ENCODE measurements around the gene FAT4.

Gene FAT4

GRCh38 chr4:125331116-125331515, 16.4 kb downstream of the FAT4 start:
- H3K36me3 Mint-ChIP-seq: no peaks in the 10 kb centered on the region
- H3K4me3 Mint-ChIP-seq: no peak overlapping the region
- DNase-seq (ENCODE audit: low spot score in 2 of 2) (no peak), ATAC-seq (ENCODE audit: low read depth) (no peak)
- no peak overlapping the region for H3K27ac Mint-ChIP-seq
- H3K9me3 Mint-ChIP-seq: no peaks in the 10 kb centered on the region
- H3K27me3 Mint-ChIP-seq: no peaks in the 10 kb centered on the region
- no peaks in the 10 kb centered on the region for H3K4me1 Mint-ChIP-seq

GRCh38 chr4:125334926-125335325, 20.2 kb downstream of the FAT4 start:
- no peak overlapping the region for H3K4me3 Mint-ChIP-seq
- DNase-seq (ENCODE audit: low spot score in 2 of 2) (no peak), ATAC-seq (ENCODE audit: low read depth) (no peak)
- no peaks in the 10 kb centered on the region for H3K27me3 Mint-ChIP-seq
- no peaks in the 10 kb centered on the region for H3K9me3 Mint-ChIP-seq
- no peaks in the 10 kb centered on the region for H3K36me3 Mint-ChIP-seq
- no peaks in the 10 kb centered on the region for H3K4me1 Mint-ChIP-seq
- H3K27ac Mint-ChIP-seq: no peak overlapping the region

- no peak overlapping the region for H3K4me3 Mint-ChIP-seq
- no peaks in the 10 kb centered on the region for H3K27me3 Mint-ChIP-seq
- no peak for DNase-seq (ENCODE audit: low spot score in 2 of 2)
- H3K27ac Mint-ChIP-seq: no peak overlapping the region
- no peaks in the 10 kb centered on the region for H3K4me1 Mint-ChIP-seq
- H3K36me3 Mint-ChIP-seq: no peaks in the 10 kb centered on the region
- no peak for ATAC-seq (ENCODE audit: low read depth)
- H3K9me3 Mint-ChIP-seq: no peaks in the 10 kb centered on the region
Observed at GRCh38 chr4:125338814-125339213, 24.1 kb downstream of the FAT4 start.

GRCh38 chr4:125344198-125344597, 29.4 kb downstream of the FAT4 start:
- Mint-ChIP-seq H3K4me3 (no peak overlapping the region), H3K27me3 (no peaks in the 10 kb centered on the region), H3K36me3 (no peaks in the 10 kb centered on the region), H3K4me1 (no peaks in the 10 kb centered on the region), H3K27ac (no peak overlapping the region), H3K9me3 (no peaks in the 10 kb centered on the region)
- ATAC-seq (ENCODE audit: low read depth) (no peak), DNase-seq (ENCODE audit: low spot score in 2 of 2) (no peak)

- no peak overlapping the region for H3K27ac Mint-ChIP-seq
Observed at GRCh38 chr4:125346616-125347015, 31.9 kb downstream of the FAT4 start.

GRCh38 chr4:125350470-125351135, 35.8 kb downstream of the FAT4 start:
- no peak overlapping the region for H3K4me3 Mint-ChIP-seq

More at GRCh38 chr4:125346616-125347015, 31.9 kb downstream of the FAT4 start:
- no peak for DNase-seq (ENCODE audit: low spot score in 2 of 2)
- Mint-ChIP-seq H3K4me3 (no peak overlapping the region), H3K4me1 (no peaks in the 10 kb centered on the region), H3K27me3 (no peaks in the 10 kb centered on the region), H3K9me3 (no peaks in the 10 kb centered on the region), H3K36me3 (no peaks in the 10 kb centered on the region)
- no peak for ATAC-seq (ENCODE audit: low read depth)

GRCh38 chr4:125352521-125352920, 37.8 kb downstream of the FAT4 start:
- Mint-ChIP-seq H3K27me3 (no peaks in the 10 kb centered on the region), H3K4me1 (no peaks in the 10 kb centered on the region), H3K36me3 (no peaks in the 10 kb centered on the region), H3K27ac (no peak overlapping the region), H3K4me3 (no peak overlapping the region), H3K9me3 (no peaks in the 10 kb centered on the region)
- no peak for ATAC-seq (ENCODE audit: low read depth)
- DNase-seq (ENCODE audit: low spot score in 2 of 2): no peak

More at GRCh38 chr4:125350470-125351135, 35.8 kb downstream of the FAT4 start:
- Mint-ChIP-seq H3K9me3 (no peaks in the 10 kb centered on the region), H3K4me1 (no peaks in the 10 kb centered on the region), H3K36me3 (no peaks in the 10 kb centered on the region), H3K27me3 (no peaks in the 10 kb centered on the region), H3K27ac (no peak overlapping the region)
- ATAC-seq (ENCODE audit: low read depth) (no peak), DNase-seq (ENCODE audit: low spot score in 2 of 2) (no peak)

- H3K27ac Mint-ChIP-seq: no peak overlapping the region
- H3K36me3 Mint-ChIP-seq: no peaks in the 10 kb centered on the region
- no peaks in the 10 kb centered on the region for H3K9me3 Mint-ChIP-seq
- DNase-seq (ENCODE audit: low spot score in 2 of 2): no peak
- ATAC-seq (ENCODE audit: low read depth): no peak
- H3K4me3 Mint-ChIP-seq: no peak overlapping the region
- H3K4me1 Mint-ChIP-seq: no peaks in the 10 kb centered on the region
- H3K27me3 Mint-ChIP-seq: no peaks in the 10 kb centered on the region
Observed at GRCh38 chr4:125353131-125353530, 38.4 kb downstream of the FAT4 start.

GRCh38 chr4:125355791-125356190, 41.0 kb downstream of the FAT4 start:
- no peaks in the 10 kb centered on the region for H3K9me3 Mint-ChIP-seq
- H3K4me3 Mint-ChIP-seq: no peak overlapping the region
- ATAC-seq (ENCODE audit: low read depth): no peak

GRCh38 chr4:125357675-125358074, 42.9 kb downstream of the FAT4 start:
- Mint-ChIP-seq H3K9me3 (peaks cover 1% of the 10 kb centered on the region), H3K4me1 (no peaks in the 10 kb centered on the region), H3K27me3 (no peaks in the 10 kb centered on the region), H3K4me3 (no peak overlapping the region), H3K27ac (no peak overlapping the region), H3K36me3 (no peaks in the 10 kb centered on the region)
- ATAC-seq (ENCODE audit: low read depth) (no peak), DNase-seq (ENCODE audit: low spot score in 2 of 2) (no peak)

More at GRCh38 chr4:125355791-125356190, 41.0 kb downstream of the FAT4 start:
- no peaks in the 10 kb centered on the region for H3K27me3 Mint-ChIP-seq
- H3K27ac Mint-ChIP-seq: no peak overlapping the region
- no peaks in the 10 kb centered on the region for H3K36me3 Mint-ChIP-seq
- H3K4me1 Mint-ChIP-seq: no peaks in the 10 kb centered on the region
- no peak for DNase-seq (ENCODE audit: low spot score in 2 of 2)

GRCh38 chr4:125358453-125358852, 43.7 kb downstream of the FAT4 start:
- H3K4me1 Mint-ChIP-seq: no peaks in the 10 kb centered on the region
- DNase-seq (ENCODE audit: low spot score in 2 of 2) (no peak), ATAC-seq (ENCODE audit: low read depth) (no peak)
- H3K36me3 Mint-ChIP-seq: no peaks in the 10 kb centered on the region
- H3K27me3 Mint-ChIP-seq: no peaks in the 10 kb centered on the region
- H3K9me3 Mint-ChIP-seq: peaks cover 1% of the 10 kb centered on the region
- no peak overlapping the region for H3K27ac Mint-ChIP-seq
- no peak overlapping the region for H3K4me3 Mint-ChIP-seq

GRCh38 chr4:125359363-125359762, 44.6 kb downstream of the FAT4 start:
- no peak for DNase-seq (ENCODE audit: low spot score in 2 of 2)
- Mint-ChIP-seq H3K9me3 (peaks cover 1% of the 10 kb centered on the region), H3K36me3 (no peaks in the 10 kb centered on the region), H3K27ac (no peak overlapping the region), H3K4me3 (no peak overlapping the region), H3K27me3 (no peaks in the 10 kb centered on the region), H3K4me1 (no peaks in the 10 kb centered on the region)
- no peak for ATAC-seq (ENCODE audit: low read depth)

GRCh38 chr4:125359960-125360634, 45.3 kb downstream of the FAT4 start:
- H3K9me3 Mint-ChIP-seq: peaks cover 4% of the 10 kb centered on the region
- H3K27ac Mint-ChIP-seq: no peak overlapping the region
- no peak overlapping the region for H3K4me3 Mint-ChIP-seq
- DNase-seq (ENCODE audit: low spot score in 2 of 2) (no peak), ATAC-seq (ENCODE audit: low read depth) (no peak)
- H3K27me3 Mint-ChIP-seq: no peaks in the 10 kb centered on the region
- H3K36me3 Mint-ChIP-seq: no peaks in the 10 kb centered on the region
- no peaks in the 10 kb centered on the region for H3K4me1 Mint-ChIP-seq

GRCh38 chr4:125360727-125361126, 46.0 kb downstream of the FAT4 start:
- Mint-ChIP-seq H3K4me1 (no peaks in the 10 kb centered on the region), H3K27ac (no peak overlapping the region), H3K36me3 (no peaks in the 10 kb centered on the region), H3K27me3 (no peaks in the 10 kb centered on the region), H3K9me3 (peaks cover 6% of the 10 kb centered on the region), H3K4me3 (no peak overlapping the region)
- no peak for ATAC-seq (ENCODE audit: low read depth)
- no peak for DNase-seq (ENCODE audit: low spot score in 2 of 2)

Data from memory B cell (primary cell).